Measurements from ENCODE around the gene GLIS1. TPM values are rescaled to one million over a fixed set of nuclear protein-coding genes. Genes with fewer than 3 reads are reported as not detected.

GLIS1 gene
- total RNA-seq, 4 donors from 2014 or later, result 0.16 to 0.27 TPM; not detected in 2

DNA sequence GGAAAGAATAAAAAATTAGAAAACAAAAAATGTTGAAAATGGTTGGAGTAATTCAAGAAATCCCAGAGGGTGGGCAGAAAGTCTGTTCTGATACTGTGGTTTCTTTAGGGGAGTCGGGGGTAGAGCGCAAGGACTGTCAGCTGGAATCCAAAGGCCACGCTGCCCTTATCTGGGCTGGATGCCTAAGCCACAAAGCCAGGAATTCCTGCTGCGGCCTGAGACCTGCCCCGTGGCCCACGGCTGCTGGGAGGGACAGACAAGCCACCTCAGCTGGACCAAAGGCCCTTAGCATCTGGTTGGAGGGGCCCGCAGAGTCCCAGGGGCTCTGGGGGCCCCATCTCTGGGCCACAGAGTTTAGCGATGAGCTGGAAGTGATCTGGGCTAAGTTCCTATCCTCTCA lies 219.5 kb downstream of the GLIS1 start:
- no peak for ATAC-seq
- H3K27me3 ChIP-seq, result no peaks in the 10 kb centered on the region
- 40% methylated on average over 7 of the region's 8 CpGs; no CpG with 5 or more reads in 1 of the 2 donors for WGBS, 2 donors (ENCODE audit: low coverage in 1 of 2)
- H3K9me3 ChIP-seq, result no peaks in the 10 kb centered on the region
- no peak overlapping the region for H3K4me3 ChIP-seq
- H3K36me3 ChIP-seq, result no peaks in the 10 kb centered on the region
- TF ChIP-seq POLR2A (IDR thresholded peaks at IDR 0.05), result no peak
- no peak for TF ChIP-seq POLR2AphosphoS5 (IDR thresholded peaks at IDR 0.05)
- H3K4me1 ChIP-seq, result no peaks in the 10 kb centered on the region
- no peak overlapping the region for H3K27ac ChIP-seq

DNA sequence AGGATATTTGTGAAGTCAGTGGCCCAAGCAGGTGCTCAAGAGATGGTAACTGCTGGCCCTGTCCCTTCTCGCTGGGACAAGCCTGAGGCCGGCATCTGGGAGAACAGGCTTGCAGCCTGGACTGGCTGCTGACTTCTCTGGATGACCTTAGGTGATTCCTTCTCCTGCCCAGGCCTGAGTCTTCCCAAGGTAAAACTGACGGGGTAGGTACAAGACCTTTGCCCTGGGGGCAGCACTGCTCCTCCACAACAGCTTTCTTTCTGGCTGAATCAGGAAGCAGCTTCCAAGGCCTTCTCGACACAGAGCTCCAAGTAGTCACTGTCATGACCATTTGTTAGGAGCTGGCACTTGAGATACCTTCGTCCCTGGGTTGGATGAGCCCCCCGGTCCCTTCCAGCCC lies 220.2 kb downstream of the GLIS1 start:
- H3K27me3 ChIP-seq, result no peaks in the 10 kb centered on the region

GRCh38 chr1:53517821-53518352 lies 221.1 kb downstream of the GLIS1 start:
- Histone ChIP-seq H3K4me3 (no peak overlapping the region), H3K27me3 (no peaks in the 10 kb centered on the region), H3K9me3 (no peaks in the 10 kb centered on the region), H3K27ac (no peak overlapping the region), H3K36me3 (no peaks in the 10 kb centered on the region), H3K4me1 (no peaks in the 10 kb centered on the region)
- no peak for ATAC-seq
- no peak for TF ChIP-seq POLR2AphosphoS5 (IDR thresholded peaks at IDR 0.05)
- no peak for TF ChIP-seq POLR2A (IDR thresholded peaks at IDR 0.05)
- TF ChIP-seq, protein P1, sequence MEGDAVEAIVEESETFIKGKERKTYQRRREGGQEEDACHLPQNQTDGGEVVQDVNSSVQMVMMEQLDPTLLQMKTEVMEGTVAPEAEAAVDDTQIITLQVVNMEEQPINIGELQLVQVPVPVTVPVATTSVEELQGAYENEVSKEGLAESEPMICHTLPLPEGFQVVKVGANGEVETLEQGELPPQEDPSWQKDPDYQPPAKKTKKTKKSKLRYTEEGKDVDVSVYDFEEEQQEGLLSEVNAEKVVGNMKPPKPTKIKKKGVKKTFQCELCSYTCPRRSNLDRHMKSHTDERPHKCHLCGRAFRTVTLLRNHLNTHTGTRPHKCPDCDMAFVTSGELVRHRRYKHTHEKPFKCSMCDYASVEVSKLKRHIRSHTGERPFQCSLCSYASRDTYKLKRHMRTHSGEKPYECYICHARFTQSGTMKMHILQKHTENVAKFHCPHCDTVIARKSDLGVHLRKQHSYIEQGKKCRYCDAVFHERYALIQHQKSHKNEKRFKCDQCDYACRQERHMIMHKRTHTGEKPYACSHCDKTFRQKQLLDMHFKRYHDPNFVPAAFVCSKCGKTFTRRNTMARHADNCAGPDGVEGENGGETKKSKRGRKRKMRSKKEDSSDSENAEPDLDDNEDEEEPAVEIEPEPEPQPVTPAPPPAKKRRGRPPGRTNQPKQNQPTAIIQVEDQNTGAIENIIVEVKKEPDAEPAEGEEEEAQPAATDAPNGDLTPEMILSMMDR (IDR thresholded peaks at IDR 0.05), result no peak
- no peak for TF ChIP-seq EP300 (IDR thresholded peaks at IDR 0.05)
- WGBS, 2 donors (ENCODE audit: low coverage in 1 of 2), result 67% methylated on average over 2 of the region's 19 CpGs; no CpG with 5 or more reads in 1 of the 2 donors

More for the DNA sequence above, 220.2 kb downstream of the GLIS1 start:
- ATAC-seq, result no peak
- Histone ChIP-seq H3K27ac (no peak overlapping the region), H3K36me3 (no peaks in the 10 kb centered on the region), H3K4me1 (no peaks in the 10 kb centered on the region), H3K9me3 (no peaks in the 10 kb centered on the region), H3K4me3 (no peak overlapping the region)
- TF ChIP-seq POLR2A (IDR thresholded peaks at IDR 0.05) (no peak), POLR2AphosphoS5 (IDR thresholded peaks at IDR 0.05) (no peak), EP300 (IDR thresholded peaks at IDR 0.05) (no peak)
- TF ChIP-seq, protein P1 (IDR thresholded peaks at IDR 0.05), result no peak
- WGBS, 2 donors (ENCODE audit: low coverage in 1 of 2), result 80% methylated on average over 1 of the region's 6 CpGs; no CpG with 5 or more reads in 1 of the 2 donors

- Histone ChIP-seq H3K36me3 (no peaks in the 10 kb centered on the region), H3K27ac (no peak overlapping the region), H3K27me3 (no peaks in the 10 kb centered on the region), H3K4me3 (no peak overlapping the region), H3K9me3 (no peaks in the 10 kb centered on the region), H3K4me1 (no peaks in the 10 kb centered on the region)
- no peak for ATAC-seq
- WGBS, 2 donors (ENCODE audit: low coverage in 1 of 2), result 82% methylated on average over 4 of the region's 7 CpGs; no CpG with 5 or more reads in 1 of the 2 donors
- TF ChIP-seq POLR2A (IDR thresholded peaks at IDR 0.05) (no peak), EP300 (IDR thresholded peaks at IDR 0.05) (no peak)
- TF ChIP-seq, protein P1 (IDR thresholded peaks at IDR 0.05), result no peak
Measured at GRCh38 chr1:53517109-53517508, 221.9 kb downstream of the GLIS1 start.

DNA sequence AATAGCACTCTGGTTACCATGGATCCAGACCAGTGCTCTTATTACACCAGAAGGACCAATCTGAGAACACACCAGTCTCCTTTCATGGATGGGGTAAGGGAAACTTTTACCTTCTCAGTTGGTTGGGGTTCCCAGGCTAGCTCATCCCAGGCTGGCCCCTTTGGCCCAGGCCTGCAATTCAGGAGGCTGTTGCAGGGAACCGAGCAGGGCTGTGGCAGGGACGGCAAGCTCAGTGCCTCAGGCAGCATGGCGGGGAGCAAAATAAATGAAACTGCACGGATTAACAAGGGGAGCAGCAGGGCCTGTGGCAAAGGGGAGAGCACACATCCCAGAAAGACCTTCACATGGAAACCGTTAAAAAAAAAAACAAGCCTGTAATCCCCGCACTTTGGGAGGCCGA lies 222.8 kb downstream of the GLIS1 start:
- Histone ChIP-seq H3K36me3 (no peaks in the 10 kb centered on the region), H3K4me1 (peaks cover 0 to 6% (median 0%) of the 10 kb centered on the region in 3 donors), H3K9me3 (no peaks in the 10 kb centered on the region), H3K27me3 (no peaks in the 10 kb centered on the region), H3K27ac (no peak overlapping the region), H3K4me3 (no peak overlapping the region)
- WGBS, 2 donors (ENCODE audit: low coverage in 1 of 2), result 95 to 100% methylated on average over 1 to 3 of the region's 7 CpGs
- ATAC-seq, result no peak
- TF ChIP-seq, protein P1 (IDR thresholded peaks at IDR 0.05), result no peak
